Thoracic aorta (tissue), 2 donors: ENCODE data around the gene MAP1LC3B2. TPM values are rescaled to one million over a fixed set of nuclear protein-coding genes. Genes with fewer than 3 reads are reported as not detected.

ENCODE experiments used
- ATAC-seq: fragments of 150-250 bp; one replicate; pipeline ENCODE4 v1.8.0; 2017; ENCODE audit warnings: low read depth; ENCODE audit not compliant: insufficient number of reproducible peaks, low FRiP score
- DNase-seq: peaks from one replicate; pipeline ENCODE4 v3.0.0-alpha.2; 2020; ENCODE audit warnings: low spot score
- H3K27ac ChIP-seq, 2 donors: fragments of 200-600 bp; sonication (generic); 1 replicate in 1 of 2; 2 replicates in 1 of 2; pipeline ENCODE4 v1.5.1; 2016; ENCODE audit warnings: mild to moderate bottlenecking in 2 of 2, moderate library complexity in 2 of 2
- H3K27me3 ChIP-seq: fragments of 200-600 bp; sonication (generic); replicated peaks from 2 replicates; pipeline ENCODE4 v1.6.0; 2016; ENCODE audit warnings: mild to moderate bottlenecking; ENCODE audit not compliant: insufficient read depth
- H3K36me3 ChIP-seq: fragments of 200-600 bp; sonication (generic); one replicate; pipeline ENCODE4 v1.5.1; 2016
- H3K4me1 ChIP-seq, 2 donors: fragments of 200-600 bp; sonication (generic); 1 replicate in 1 of 2; 2 replicates in 1 of 2; pipeline versions ENCODE4 v1.5.1 to v1.6.0; 2016; ENCODE audit warnings: low read depth in 2 of 2, mild to moderate bottlenecking in 1 of 2; ENCODE audit not compliant: control insufficient read depth in 1 of 2
- H3K4me3 ChIP-seq: fragments of 200-600 bp; sonication (generic); 2 replicates; pipeline ENCODE4 v1.5.1; 2016; ENCODE audit warnings: mild to moderate bottlenecking
- H3K9me3 ChIP-seq: fragments of 200-600 bp; sonication (generic); 2 replicates; pipeline ENCODE4 v1.5.1; 2016
- CTCF ChIP-seq: fragments of 200-600 bp; sonication (generic); IDR thresholded peaks from one replicate; pipeline ENCODE4 v1.5.1; 2019; ENCODE audit warnings: antibody characterized with exemption
- total RNA-seq, 2 donors: library from RNA; depleted of rRNA; stranded (reverse); fragments of >200 nt; gene quantifications; one replicate each; pipeline versions ENCODE4 v1.1.0 to v1.2.3, GENCODE V29; 2016

MAP1LC3B2 gene
- total RNA-seq, 2 donors from 2014 or later = 1.5 TPM; not detected in 1

- TF ChIP-seq CTCF = no peak
- DNase-seq = no peak
- no peak for ATAC-seq
- no peaks in the 10 kb centered on the region for H3K4me1 ChIP-seq
- H3K4me3 ChIP-seq = no peak overlapping the region
- no peaks in the 10 kb centered on the region for H3K36me3 ChIP-seq
- no peaks in the 10 kb centered on the region for H3K9me3 ChIP-seq
- H3K27ac ChIP-seq = no peak overlapping the region
- H3K27me3 ChIP-seq = no peaks in the 10 kb centered on the region
Observed at GRCh38 chr12:116610971-116611541, 51.9 kb downstream of the MAP1LC3B2 start.

- DNase-seq (no peak), ATAC-seq (no peak)
- Histone ChIP-seq H3K36me3 (no peaks in the 10 kb centered on the region), H3K9me3 (no peaks in the 10 kb centered on the region), H3K4me3 (no peak overlapping the region), H3K4me1 (peaks cover 0 to 7% of the 10 kb centered on the region in 2 donors), H3K27ac (no peak overlapping the region), H3K27me3 (no peaks in the 10 kb centered on the region)
- TF ChIP-seq CTCF = no peak
Observed at GRCh38 chr12:116612436-116612835, 53.3 kb downstream of the MAP1LC3B2 start.

- Histone ChIP-seq H3K4me1 (peaks cover 0 to 7% of the 10 kb centered on the region in 2 donors), H3K27me3 (no peaks in the 10 kb centered on the region), H3K9me3 (no peaks in the 10 kb centered on the region), H3K27ac (no peak overlapping the region), H3K4me3 (no peak overlapping the region), H3K36me3 (no peaks in the 10 kb centered on the region)
- DNase-seq = no peak
- no peak for ATAC-seq
- TF ChIP-seq CTCF = no peak
Observed at GRCh38 chr12:116613256-116613655, 54.1 kb downstream of the MAP1LC3B2 start.

GRCh38 chr12:116614194-116614915 is 55.2 kb downstream of the MAP1LC3B2 start:
- DNase-seq = no peak
- Histone ChIP-seq H3K4me3 (no peak overlapping the region), H3K27me3 (no peaks in the 10 kb centered on the region), H3K36me3 (no peaks in the 10 kb centered on the region), H3K4me1 (peaks cover 0 to 7% of the 10 kb centered on the region in 2 donors), H3K27ac (no peak overlapping the region), H3K9me3 (no peaks in the 10 kb centered on the region)
- no peak for ATAC-seq
- no peak for TF ChIP-seq CTCF

- Histone ChIP-seq H3K27me3 (no peaks in the 10 kb centered on the region), H3K4me3 (no peak overlapping the region), H3K4me1 (peaks cover 0 to 7% of the 10 kb centered on the region in 2 donors), H3K9me3 (no peaks in the 10 kb centered on the region), H3K36me3 (no peaks in the 10 kb centered on the region), H3K27ac (no peak overlapping the region)
- DNase-seq = no peak
- no peak for TF ChIP-seq CTCF
- ATAC-seq = no peak
Observed at GRCh38 chr12:116615141-116615861, 56.1 kb downstream of the MAP1LC3B2 start.
